ENCODE data around the gene CYP51A1. TPM values are rescaled to one million over a fixed set of nuclear protein-coding genes. Genes with fewer than 3 reads are reported as not detected.

The CYP51A1 gene
- total and polyA plus RNA-seq, 9 donors: 23.7 to 219 (median 56.4) TPM

DNA sequence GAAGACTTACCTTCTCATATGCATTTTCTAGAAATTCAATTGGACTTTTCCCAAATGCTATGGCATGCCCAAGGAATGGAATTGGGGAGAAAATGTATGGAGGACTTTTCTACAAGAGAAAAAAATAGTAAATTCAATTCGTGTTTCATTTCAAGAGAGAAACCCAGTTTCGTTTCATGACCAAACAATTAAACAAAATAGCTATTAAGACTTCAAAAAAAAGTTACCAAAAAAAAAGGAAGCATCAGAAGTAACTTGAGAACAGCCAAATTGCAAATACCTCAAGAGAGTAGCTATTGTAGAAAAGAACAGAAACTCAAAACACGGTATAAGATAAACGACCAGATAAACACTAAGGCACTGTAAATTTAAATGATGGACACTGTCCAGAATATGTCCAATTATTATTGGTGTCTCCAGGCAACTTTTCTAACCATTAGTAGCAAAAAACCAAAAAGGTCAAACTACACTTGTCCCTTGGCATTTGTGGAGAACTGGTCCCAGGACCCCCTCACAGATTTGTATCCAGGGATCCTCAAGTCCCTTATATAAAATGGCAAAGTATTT lies 2.4 kb downstream of the CYP51A1 start:
- H3K27me3 ChIP-seq: no peaks in the 10 kb centered on the region
- no peaks in the 10 kb centered on the region for H3K9me3 ChIP-seq
- no peaks in the 10 kb centered on the region for H3K36me3 ChIP-seq
- no peaks in the 10 kb centered on the region for H3K4me1 ChIP-seq (ENCODE audit: insufficient read depth)
- TF ChIP-seq, protein P1, sequence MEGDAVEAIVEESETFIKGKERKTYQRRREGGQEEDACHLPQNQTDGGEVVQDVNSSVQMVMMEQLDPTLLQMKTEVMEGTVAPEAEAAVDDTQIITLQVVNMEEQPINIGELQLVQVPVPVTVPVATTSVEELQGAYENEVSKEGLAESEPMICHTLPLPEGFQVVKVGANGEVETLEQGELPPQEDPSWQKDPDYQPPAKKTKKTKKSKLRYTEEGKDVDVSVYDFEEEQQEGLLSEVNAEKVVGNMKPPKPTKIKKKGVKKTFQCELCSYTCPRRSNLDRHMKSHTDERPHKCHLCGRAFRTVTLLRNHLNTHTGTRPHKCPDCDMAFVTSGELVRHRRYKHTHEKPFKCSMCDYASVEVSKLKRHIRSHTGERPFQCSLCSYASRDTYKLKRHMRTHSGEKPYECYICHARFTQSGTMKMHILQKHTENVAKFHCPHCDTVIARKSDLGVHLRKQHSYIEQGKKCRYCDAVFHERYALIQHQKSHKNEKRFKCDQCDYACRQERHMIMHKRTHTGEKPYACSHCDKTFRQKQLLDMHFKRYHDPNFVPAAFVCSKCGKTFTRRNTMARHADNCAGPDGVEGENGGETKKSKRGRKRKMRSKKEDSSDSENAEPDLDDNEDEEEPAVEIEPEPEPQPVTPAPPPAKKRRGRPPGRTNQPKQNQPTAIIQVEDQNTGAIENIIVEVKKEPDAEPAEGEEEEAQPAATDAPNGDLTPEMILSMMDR (IDR thresholded peaks at IDR 0.05): no peak
- TF ChIP-seq POLR2A (IDR thresholded peaks at IDR 0.05) (no peak), EP300 (IDR thresholded peaks at IDR 0.05) (no peak)
- no peak overlapping the region for H3K4me3 ChIP-seq
- no peak overlapping the region for H3K27ac ChIP-seq
- no peak for DNase-seq
- intact Hi-C loops (cut with DNase I): no loop called here
- 14 to 28% (median 21%) methylated on average over 4 of the region's 4 CpGs for WGBS, 3 donors

DNA sequence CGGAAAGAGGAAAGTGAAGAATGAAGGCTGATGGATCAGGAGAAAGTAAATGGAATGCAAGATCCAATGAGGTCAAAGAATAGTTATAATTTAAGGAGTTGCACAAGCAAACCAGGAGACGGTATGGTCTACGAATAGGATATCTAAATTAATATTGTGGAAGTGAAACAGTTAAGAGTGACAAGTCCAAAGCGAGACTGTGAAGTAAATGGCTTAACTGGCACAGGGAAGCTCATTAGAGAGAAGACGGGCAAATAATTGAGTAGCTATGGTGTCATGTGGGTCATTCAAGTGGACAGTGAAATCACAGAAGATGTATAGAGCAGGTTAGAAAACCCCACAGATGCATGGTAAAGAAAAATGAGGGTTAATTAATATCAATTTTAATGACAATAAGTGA lies 3.2 kb downstream of the CYP51A1 start:
- intact Hi-C loops (cut with DNase I): no loop called here
- WGBS, 3 donors: 92 to 95% (median 92%) methylated on average over 5 of the region's 5 CpGs
- no peaks in the 10 kb centered on the region for H3K27me3 ChIP-seq
- no peak for DNase-seq
- H3K27ac ChIP-seq: no peak overlapping the region
- H3K4me3 ChIP-seq: no peak overlapping the region
- no peaks in the 10 kb centered on the region for H3K4me1 ChIP-seq (ENCODE audit: insufficient read depth)
- no peak for TF ChIP-seq EP300 (IDR thresholded peaks at IDR 0.05)
- TF ChIP-seq, protein P1 (IDR thresholded peaks at IDR 0.05): no peak
- no peak for TF ChIP-seq POLR2A (IDR thresholded peaks at IDR 0.05)
- H3K36me3 ChIP-seq: no peaks in the 10 kb centered on the region
- no peaks in the 10 kb centered on the region for H3K9me3 ChIP-seq

DNA sequence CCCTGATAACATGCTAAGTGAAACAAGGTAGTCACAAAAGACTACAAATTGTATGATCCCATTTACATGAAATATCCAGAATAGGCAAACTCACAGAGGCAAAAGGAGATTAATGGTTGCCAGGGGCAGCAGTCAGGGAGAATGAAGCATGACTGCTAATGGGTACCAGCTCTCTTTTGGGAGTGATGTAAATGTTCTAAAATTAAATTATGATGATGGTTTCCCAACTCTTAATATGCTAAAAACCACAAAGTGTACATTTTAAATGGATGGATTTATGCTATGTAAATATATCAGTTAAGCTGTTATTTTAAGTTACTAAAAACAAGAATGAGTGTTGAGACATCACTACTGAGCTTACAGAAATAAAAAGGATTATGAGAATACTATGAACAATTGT lies 12.6 kb downstream of the CYP51A1 start:
- H3K4me1 ChIP-seq (ENCODE audit: insufficient read depth): peaks cover 4% of the 10 kb centered on the region

DNA sequence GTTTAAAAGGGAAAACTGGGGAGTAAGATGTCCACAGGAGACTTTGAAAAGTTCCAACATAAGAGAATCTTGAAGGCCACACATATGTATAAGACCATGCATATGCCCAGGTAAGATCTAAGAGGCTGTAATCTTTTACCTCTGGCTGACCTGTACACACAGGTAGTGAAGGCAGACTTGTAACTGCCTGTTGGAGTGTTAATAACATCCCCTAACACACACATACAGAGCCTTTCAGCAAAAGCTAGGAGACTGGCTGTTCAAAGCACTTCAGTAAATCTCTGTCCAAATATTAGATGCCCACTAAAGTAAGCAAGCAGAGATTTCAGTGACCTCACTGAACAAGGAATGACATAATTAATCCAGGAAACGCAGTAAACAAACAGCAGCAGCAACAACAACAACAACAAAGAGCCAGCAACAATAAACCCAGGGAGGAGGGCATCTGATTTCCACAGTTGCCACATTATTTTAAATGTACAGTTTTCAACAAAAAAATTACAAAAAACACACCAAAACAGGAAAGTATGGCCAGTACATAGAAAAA lies 15.0 kb downstream of the CYP51A1 start:
- DNase-seq: no peak
- peaks cover 4% of the 10 kb centered on the region for H3K4me1 ChIP-seq (ENCODE audit: insufficient read depth)
- no peak overlapping the region for H3K27ac ChIP-seq
- intact Hi-C loops (cut with DNase I): no loop called here
- no peaks in the 10 kb centered on the region for H3K27me3 ChIP-seq
- TF ChIP-seq, protein P1 (IDR thresholded peaks at IDR 0.05): no peak
- WGBS, 3 donors: 95 to 98% (median 98%) methylated on average over 1 of the region's 1 CpG
- no peaks in the 10 kb centered on the region for H3K36me3 ChIP-seq
- no peaks in the 10 kb centered on the region for H3K9me3 ChIP-seq
- H3K4me3 ChIP-seq: no peak overlapping the region

More for the DNA sequence above, 12.6 kb downstream of the CYP51A1 start:
- intact Hi-C loops (cut with DNase I): no loop called here
- no peak overlapping the region for H3K27ac ChIP-seq
- H3K9me3 ChIP-seq: no peaks in the 10 kb centered on the region
- H3K27me3 ChIP-seq: no peaks in the 10 kb centered on the region
- DNase-seq: no peak
- no peaks in the 10 kb centered on the region for H3K36me3 ChIP-seq
- TF ChIP-seq POLR2A (IDR thresholded peaks at IDR 0.05): no peak
- TF ChIP-seq, protein P1 (IDR thresholded peaks at IDR 0.05): no peak
- TF ChIP-seq EP300 (IDR thresholded peaks at IDR 0.05): no peak
- H3K4me3 ChIP-seq: no peak overlapping the region
